HepG2 (cell line): ENCODE data around the gene NUCB1. TPM values are rescaled to one million over a fixed set of nuclear protein-coding genes. Genes with fewer than 3 reads are reported as not detected.

Source experiments
- ATAC-seq: fragments of 200-7000 bp; cut with Tn5 transposase; 3 replicates; pipeline ENCODE4 v1.9.1; 2020; ENCODE audit warnings: mild to moderate bottlenecking, moderate library complexity
- BruUV-seq: library from RNA; stranded (reverse); fragments of 400-500 nt; replicated peaks from 2 replicates; lab custom pipeline; 2021; lab: Mats Ljungman, UMichigan
- CTCF ChIA-PET: fragments of 300-600 bp; formaldehyde crosslinking; extraction: SDS; loops from one replicate; lab custom pipeline; 2021; ENCODE audit warnings: low total read pairs, inconsistent platforms, low intra/inter-chr PET ratio; lab: Yijun Ruan, JAX
- POLR2A ChIA-PET: fragments of 350-600 bp; sonication (Branson Sonifier 250); formaldehyde crosslinking; loops from one replicate; lab custom pipeline; 2020; ENCODE audit warnings: antibody characterized with exemption, inconsistent platforms; lab: Yijun Ruan, JAX
- DNase-seq: peaks from one replicate; pipeline ENCODE4 v3.0.0-alpha.2; 2015; ENCODE audit warnings: low spot score
- FAIRE-seq: peaks from 3 replicates; lab custom pipeline; 2011; peaks lifted over from hg19 to GRCh38; lab: Jason Lieb, UNC
- H2AFZ ChIP-seq: one replicate; pipeline ENCODE4 v1.6.1; 2011; ENCODE audit warnings: low read length, inconsistent platforms
- H3K27ac ChIP-seq: fragments of 300-600 bp; 3 replicates; pipeline ENCODE4 v1.8.0; 2011; ENCODE audit warnings: mixed run types, mild to moderate bottlenecking, mixed read lengths, low read length, inconsistent platforms; ENCODE audit not compliant: insufficient read depth; ENCODE audit errors: extremely low read length
- H3K27me3 ChIP-seq, 2 experiments: fragments of 200-600 bp in 1 of 2; 2 replicates in 1 of 2; 3 replicates in 1 of 2; pipeline versions ENCODE4 v1.6.0 to v1.8.0; 2011; ENCODE audit warnings: low read length in 2 of 2, mild to moderate bottlenecking in 2 of 2, moderate library complexity in 2 of 2, inconsistent platforms in 1 of 2; ENCODE audit not compliant: insufficient read depth in 2 of 2, control insufficient read depth in 1 of 2
- H3K36me3 ChIP-seq, 2 experiments: fragments of 200-600 bp in 1 of 2; replicated peaks in 1 of 2; 2 replicates in 1 of 2; 3 replicates in 1 of 2; pipeline versions ENCODE4 v1.5.1 to v1.8.0; 2011; ENCODE audit warnings: low read length in 2 of 2, inconsistent platforms in 1 of 2; ENCODE audit not compliant: insufficient read depth in 2 of 2, control insufficient read depth in 1 of 2
- H3K4me1 ChIP-seq: 2 replicates; pipeline ENCODE4 v1.5.1; 2012; ENCODE audit warnings: low read length, inconsistent platforms; ENCODE audit not compliant: insufficient read depth
- H3K4me2 ChIP-seq: 2 replicates; pipeline ENCODE4 v1.6.0; 2011; ENCODE audit warnings: low read depth, low read length, inconsistent platforms
- H3K4me3 ChIP-seq, 3 experiments: fragments of 200-600 bp in 1 of 3; sonication (generic), shearing (Covaris generic) in 1 of 3; replicated peaks in 1 of 3; 2 replicates each; pipeline ENCODE4 v1.5.1; 2011 to 2016; ENCODE audit warnings: low read length in 3 of 3, inconsistent platforms in 2 of 3, low read depth in 2 of 3, mild to moderate bottlenecking in 2 of 3, control low read depth in 1 of 3, mixed read lengths in 1 of 3; ENCODE audit not compliant: insufficient read depth in 1 of 3
- H3K79me2 ChIP-seq: one replicate; pipeline ENCODE4 v1.6.1; 2011; ENCODE audit warnings: low read length, inconsistent platforms; ENCODE audit not compliant: insufficient read depth
- H3K9ac ChIP-seq: 2 replicates; pipeline ENCODE4 v1.6.0; 2011; ENCODE audit warnings: mild to moderate bottlenecking, low read depth, low read length, inconsistent platforms; ENCODE audit not compliant: insufficient read depth
- H3K9me3 ChIP-seq: 2 replicates; pipeline ENCODE4 v1.5.1; 2012; ENCODE audit warnings: mild to moderate bottlenecking, low read length
- H4K20me1 ChIP-seq: 2 replicates; pipeline ENCODE4 v1.6.0; 2011; ENCODE audit warnings: inconsistent platforms, mild to moderate bottlenecking, low read length, moderate library complexity; ENCODE audit not compliant: insufficient read depth
- ASH2L ChIP-seq: fragments of 300-600, 200-600 bp; sonication (generic); IDR thresholded peaks from 2 replicates; pipeline ENCODE4 v1.7.0; 2017; ENCODE audit warnings: low read depth, mild to moderate bottlenecking, moderate library complexity, mixed read lengths, low read length; ENCODE audit not compliant: insufficient read length
- ATRX ChIP-seq: sonication (generic); formaldehyde crosslinking; IDR thresholded peaks from 2 replicates; pipeline ENCODE4 v1.4.0; 2020; ENCODE audit warnings: missing genetic modification reagents, borderline replicate concordance
- ERF ChIP-seq: IDR thresholded peaks from 2 replicates; pipeline ENCODE4 v1.6.1; 2018; ENCODE audit warnings: missing biosample characterization, missing genetic modification reagents
- MYNN ChIP-seq: sonication (generic); formaldehyde crosslinking; IDR thresholded peaks from 2 replicates; pipeline ENCODE4 v1.4.0; 2020; ENCODE audit warnings: mild to moderate bottlenecking, low read depth, missing genetic modification reagents
- NFE2 ChIP-seq: sonication (generic); formaldehyde crosslinking; IDR thresholded peaks from 2 replicates; pipeline ENCODE4 v1.4.0; 2020; ENCODE audit warnings: missing genetic modification reagents
- U2AF2 ChIP-seq: fragments of 200-400 bp; formaldehyde crosslinking; IDR thresholded peaks from 2 replicates; pipeline ENCODE4 v1.6.1; 2017; ENCODE audit warnings: low read depth, mild to moderate bottlenecking, low read length
- ZNF331 ChIP-seq: sonication (generic); formaldehyde crosslinking; IDR thresholded peaks from 2 replicates; pipeline ENCODE4 v1.4.0; 2020; ENCODE audit warnings: missing genetic modification reagents
- ZNF333 ChIP-seq: sonication (generic); formaldehyde crosslinking; IDR thresholded peaks from 2 replicates; pipeline ENCODE4 v1.4.0; 2020; ENCODE audit warnings: mild to moderate bottlenecking, missing genetic modification reagents, borderline replicate concordance
- ZNF441 ChIP-seq: sonication (generic); formaldehyde crosslinking; IDR thresholded peaks from 2 replicates; pipeline ENCODE4 v1.7.0; 2021; ENCODE audit warnings: missing genetic modification reagents, borderline replicate concordance
- ZNF460 ChIP-seq: sonication (generic); formaldehyde crosslinking; IDR thresholded peaks from 2 replicates; pipeline ENCODE4 v1.5.1; 2020; ENCODE audit warnings: missing genetic modification reagents, mild to moderate bottlenecking, borderline replicate concordance
- ZNF577 ChIP-seq: sonication (generic); formaldehyde crosslinking; IDR thresholded peaks from 2 replicates; pipeline ENCODE4 v1.4.0; 2020; ENCODE audit warnings: mild to moderate bottlenecking, low read depth, missing genetic modification reagents, borderline replicate concordance
- ZNF607 ChIP-seq: sonication (generic); formaldehyde crosslinking; IDR thresholded peaks from 2 replicates; pipeline ENCODE4 v1.5.1; 2020; ENCODE audit warnings: missing genetic modification reagents, mild to moderate bottlenecking, borderline replicate concordance
- ZNF746 ChIP-seq: sonication (generic); formaldehyde crosslinking; IDR thresholded peaks from 2 replicates; pipeline ENCODE4 v1.8.0; 2022; ENCODE audit warnings: mild to moderate bottlenecking, missing genetic modification reagents
- ZNF761 ChIP-seq: sonication (generic); formaldehyde crosslinking; conservative IDR thresholded peaks from 2 replicates; pipeline ENCODE4 v1.4.0; 2020; ENCODE audit warnings: mild to moderate bottlenecking, missing genetic modification reagents
- WGBS: methylation state at CpG from one replicate; pipeline ENCODE4 v1.1.6; 2017; ENCODE audit warnings: low lambda C conversion rate; 5-methylcytosine and 5-hydroxymethylcytosine counted together
- in situ Hi-C: cut with HindIII; loops from 2 replicates; pipeline ENCODE4 v1.10.0; 2017; ENCODE audit warnings: low pct_unique_long_range_greater_than_20kb; ENCODE audit not compliant: extremely low pct_ligation_motif_present
- intact Hi-C: fragments of 100-400 bp; cut with micrococcal nuclease; formaldehyde crosslinking; loops from one replicate; pipeline ENCODE4 v1.10.0; 2022; ENCODE audit not compliant: unreplicated experiment
- polyA plus RNA-seq, 8 experiments: library from polyadenylated mRNA; depleted of rRNA in 3 of 8; stranded (reverse) in 7 of 8; unstranded in 1 of 8; fragments of >200 nt; fragmentation: Illumina TruSeq in 4 of 8; extraction: Trizol in 4 of 8; gene quantifications; 2 replicates each; pipeline versions ENCODE4 v1.2.1 to v1.2.3, GENCODE V29; 2011 to 2016; ENCODE audit warnings: low read depth in 4 of 8, missing spikeins in 1 of 8, mixed read lengths in 1 of 8; ENCODE audit not compliant: insufficient read depth in 1 of 8
- total RNA-seq, 5 experiments: library from RNA; depleted of rRNA; stranded (reverse); fragments of >200 nt; fragmentation: Illumina TruSeq; extraction: Trizol; gene quantifications; 2 replicates each; pipeline ENCODE4 v1.2.3, GENCODE V29; 2016; ENCODE audit warnings: low read depth in 1 of 5
- TF ChIP-seq, protein P1 (sequence below): sonication (generic); formaldehyde crosslinking; IDR thresholded peaks from 2 replicates; pipeline ENCODE4 v1.9.0; 2021; ENCODE audit warnings: missing genetic modification reagents, mild to moderate bottlenecking, borderline replicate concordance
- TF ChIP-seq, protein P2 (sequence below): sonication (generic); formaldehyde crosslinking; IDR thresholded peaks from 2 replicates; pipeline ENCODE4 v1.4.0; 2020; ENCODE audit warnings: missing genetic modification reagents, borderline replicate concordance

The NUCB1 gene
- total and polyA plus RNA-seq, 2 of the 13 experiments (the other 11 are each of a cell fraction or from before 2014, with no cell fraction given): 82.3 to 106 TPM

DNA sequence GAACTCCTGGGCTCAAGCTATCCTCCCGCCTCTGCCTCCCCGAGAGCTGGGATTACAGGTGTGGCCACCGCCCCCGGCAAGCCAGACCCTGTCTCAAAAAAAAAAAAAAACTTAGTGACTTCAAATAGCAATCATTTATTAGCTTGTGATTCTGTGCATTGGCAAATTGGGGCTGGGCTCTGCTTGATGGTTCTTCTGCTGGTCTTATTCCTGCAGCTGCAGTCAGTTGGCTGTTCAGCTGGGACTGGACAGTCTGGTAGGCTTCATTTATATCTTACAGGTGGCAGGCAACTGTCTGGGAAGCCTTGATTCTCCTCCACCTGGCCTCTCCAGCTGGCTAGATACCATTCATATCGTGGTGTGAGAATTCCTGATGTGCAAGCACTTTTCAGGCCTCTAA is 40.8 kb downstream of the NUCB1 start:
- DNase-seq: no peak
- BruUV-seq: no TSS peak
- Histone ChIP-seq H3K4me2 (no peak overlapping the region), H2AFZ (no peak overlapping the region), H4K20me1 (no peaks in the 10 kb centered on the region), H3K79me2 (no peaks in the 10 kb centered on the region), H3K36me3 (no peaks in the 10 kb centered on the region), H3K27ac (no peak overlapping the region), H3K9ac (no peak overlapping the region), H3K4me1 (peaks cover 12% of the 10 kb centered on the region), H3K4me3 (no peak overlapping the region), H3K27me3 (no peaks in the 10 kb centered on the region), H3K9me3 (peaks cover 5% of the 10 kb centered on the region; the same call in 1 of the 2 replicates)
- in situ Hi-C loops (no loop called here), intact Hi-C loops (no loop called here)
- no peak for FAIRE-seq
- WGBS: 89% methylated on average over 5 of the region's 5 CpGs
- ChIA-PET POLR2A (no interaction called here), CTCF (no interaction called here)
- TF ChIP-seq ZNF333 (CRISPR knock-in tag) (no peak), ZNF331 (CRISPR knock-in tag) (peak; percentile 100)
- no peak for ATAC-seq

DNA sequence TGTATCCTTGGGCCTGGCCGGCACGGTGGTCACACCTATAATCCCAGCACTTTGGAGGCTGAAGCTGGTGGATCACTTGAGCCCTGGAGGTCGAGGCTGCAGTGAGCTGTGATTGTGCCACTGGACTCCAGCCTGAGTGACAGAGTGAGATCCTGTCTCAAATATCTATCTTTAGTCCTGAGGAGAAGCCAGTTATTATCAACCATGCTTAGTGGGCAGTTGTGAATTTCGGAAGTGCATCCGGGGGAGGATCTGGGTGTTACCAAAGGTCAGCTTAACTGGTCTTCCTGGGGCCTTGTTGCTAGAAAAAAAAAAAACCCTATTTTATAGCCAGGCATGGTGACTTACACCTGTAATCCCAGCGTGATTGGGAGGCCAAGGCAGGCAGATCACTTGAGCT is 43.0 kb downstream of the NUCB1 start:
- CTCF ChIA-PET: no interaction called here
- no peak for ATAC-seq
- TF ChIP-seq U2AF2: no peak
- no peak for TF ChIP-seq ZNF577 (CRISPR knock-in tag)
- no peak for TF ChIP-seq MYNN (CRISPR knock-in tag)
- TF ChIP-seq ASH2L: no peak
- TF ChIP-seq ZNF761: no peak
- TF ChIP-seq ZNF460 (CRISPR knock-in tag): no peak
- TF ChIP-seq, protein P1, sequence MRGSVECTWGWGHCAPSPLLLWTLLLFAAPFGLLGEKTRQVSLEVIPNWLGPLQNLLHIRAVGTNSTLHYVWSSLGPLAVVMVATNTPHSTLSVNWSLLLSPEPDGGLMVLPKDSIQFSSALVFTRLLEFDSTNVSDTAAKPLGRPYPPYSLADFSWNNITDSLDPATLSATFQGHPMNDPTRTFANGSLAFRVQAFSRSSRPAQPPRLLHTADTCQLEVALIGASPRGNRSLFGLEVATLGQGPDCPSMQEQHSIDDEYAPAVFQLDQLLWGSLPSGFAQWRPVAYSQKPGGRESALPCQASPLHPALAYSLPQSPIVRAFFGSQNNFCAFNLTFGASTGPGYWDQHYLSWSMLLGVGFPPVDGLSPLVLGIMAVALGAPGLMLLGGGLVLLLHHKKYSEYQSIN (CRISPR knock-in tag): no peak
- no peak for TF ChIP-seq ZNF441 (CRISPR knock-in tag)
- no peak for TF ChIP-seq NFE2 (CRISPR knock-in tag)
- no peak for TF ChIP-seq ERF
- no peak for TF ChIP-seq ZNF746
- TF ChIP-seq ZNF607 (CRISPR knock-in tag): no peak
- no peak for TF ChIP-seq ATRX
- TF ChIP-seq, protein P2, sequence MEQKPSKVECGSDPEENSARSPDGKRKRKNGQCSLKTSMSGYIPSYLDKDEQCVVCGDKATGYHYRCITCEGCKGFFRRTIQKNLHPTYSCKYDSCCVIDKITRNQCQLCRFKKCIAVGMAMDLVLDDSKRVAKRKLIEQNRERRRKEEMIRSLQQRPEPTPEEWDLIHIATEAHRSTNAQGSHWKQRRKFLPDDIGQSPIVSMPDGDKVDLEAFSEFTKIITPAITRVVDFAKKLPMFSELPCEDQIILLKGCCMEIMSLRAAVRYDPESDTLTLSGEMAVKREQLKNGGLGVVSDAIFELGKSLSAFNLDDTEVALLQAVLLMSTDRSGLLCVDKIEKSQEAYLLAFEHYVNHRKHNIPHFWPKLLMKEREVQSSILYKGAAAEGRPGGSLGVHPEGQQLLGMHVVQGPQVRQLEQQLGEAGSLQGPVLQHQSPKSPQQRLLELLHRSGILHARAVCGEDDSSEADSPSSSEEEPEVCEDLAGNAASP: no peak

More for the DNA sequence above, 43.0 kb downstream of the NUCB1 start:
- no peaks in the 10 kb centered on the region for H3K27me3 ChIP-seq
- no peak overlapping the region for H3K9ac ChIP-seq
- WGBS: 47% methylated on average over 4 of the region's 6 CpGs
- H3K4me1 ChIP-seq: peaks cover 27% of the 10 kb centered on the region
- no peak overlapping the region for H3K4me2 ChIP-seq
- H3K79me2 ChIP-seq: no peaks in the 10 kb centered on the region
- peaks cover 5% of the 10 kb centered on the region; the same call in 1 of the 2 replicates for H3K9me3 ChIP-seq
- BruUV-seq: no TSS peak
- no peaks in the 10 kb centered on the region for H4K20me1 ChIP-seq
- POLR2A ChIA-PET: interaction anchor here (1.7 kb wide), 1 partner anchor 9 kb away, joined by 5 read pairs; no protein-coding TSS in a partner anchor
- no peak for FAIRE-seq
- in situ Hi-C loops: no loop called here
- H3K4me3 ChIP-seq: no peak overlapping the region
- DNase-seq: no peak
- no peaks in the 10 kb centered on the region for H3K36me3 ChIP-seq
- no peak overlapping the region for H2AFZ ChIP-seq
- no peak overlapping the region for H3K27ac ChIP-seq
- intact Hi-C loops: no loop called here
